Tibial nerve (tissue), 4 donors: ENCODE results near the gene MSANTD1.

Experiments used
- EP300 ChIP-seq, 2 donors: sonication (generic); formaldehyde crosslinking; IDR thresholded peaks; one replicate each; pipeline ENCODE4 v1.6.1; 2017; ENCODE audit warnings: antibody characterized with exemption in 2 of 2, mild to moderate bottlenecking in 1 of 2
- POLR2A ChIP-seq, 2 donors: fragments of 450-650 bp; IDR thresholded peaks; one replicate each; pipeline ENCODE4 v1.6.1; 2017; ENCODE audit warnings: antibody characterized with exemption in 2 of 2, mild to moderate bottlenecking in 2 of 2, moderate library complexity in 2 of 2
- TF ChIP-seq, protein P1 (sequence below), 5 experiments: fragments of 200-600 bp in 3 of 5; fragments of 450-650 bp in 2 of 5; sonication (generic) in 3 of 5; IDR thresholded peaks; one replicate each; pipeline ENCODE4 v1.5.1; 2016 to 2019; ENCODE audit warnings: antibody characterized with exemption in 5 of 5, mild to moderate bottlenecking in 3 of 5, moderate library complexity in 2 of 5

- TF ChIP-seq, protein P1, sequence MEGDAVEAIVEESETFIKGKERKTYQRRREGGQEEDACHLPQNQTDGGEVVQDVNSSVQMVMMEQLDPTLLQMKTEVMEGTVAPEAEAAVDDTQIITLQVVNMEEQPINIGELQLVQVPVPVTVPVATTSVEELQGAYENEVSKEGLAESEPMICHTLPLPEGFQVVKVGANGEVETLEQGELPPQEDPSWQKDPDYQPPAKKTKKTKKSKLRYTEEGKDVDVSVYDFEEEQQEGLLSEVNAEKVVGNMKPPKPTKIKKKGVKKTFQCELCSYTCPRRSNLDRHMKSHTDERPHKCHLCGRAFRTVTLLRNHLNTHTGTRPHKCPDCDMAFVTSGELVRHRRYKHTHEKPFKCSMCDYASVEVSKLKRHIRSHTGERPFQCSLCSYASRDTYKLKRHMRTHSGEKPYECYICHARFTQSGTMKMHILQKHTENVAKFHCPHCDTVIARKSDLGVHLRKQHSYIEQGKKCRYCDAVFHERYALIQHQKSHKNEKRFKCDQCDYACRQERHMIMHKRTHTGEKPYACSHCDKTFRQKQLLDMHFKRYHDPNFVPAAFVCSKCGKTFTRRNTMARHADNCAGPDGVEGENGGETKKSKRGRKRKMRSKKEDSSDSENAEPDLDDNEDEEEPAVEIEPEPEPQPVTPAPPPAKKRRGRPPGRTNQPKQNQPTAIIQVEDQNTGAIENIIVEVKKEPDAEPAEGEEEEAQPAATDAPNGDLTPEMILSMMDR (IDR thresholded peaks at IDR 0.05): no peak
- TF ChIP-seq EP300 (IDR thresholded peaks at IDR 0.05): no peak
- TF ChIP-seq POLR2A (IDR thresholded peaks at IDR 0.05): no peak
Measured at GRCh38 chr4:3201718-3202702, 46.9 kb upstream of the MSANTD1 start.
